ENCODE measurements around the gene P4HA3. TPM values are rescaled to one million over a fixed set of nuclear protein-coding genes. Genes with fewer than 3 reads are reported as not detected.

The P4HA3 gene
- polyA plus RNA-seq, 3 donors = 0.07 TPM; not detected in 2

DNA sequence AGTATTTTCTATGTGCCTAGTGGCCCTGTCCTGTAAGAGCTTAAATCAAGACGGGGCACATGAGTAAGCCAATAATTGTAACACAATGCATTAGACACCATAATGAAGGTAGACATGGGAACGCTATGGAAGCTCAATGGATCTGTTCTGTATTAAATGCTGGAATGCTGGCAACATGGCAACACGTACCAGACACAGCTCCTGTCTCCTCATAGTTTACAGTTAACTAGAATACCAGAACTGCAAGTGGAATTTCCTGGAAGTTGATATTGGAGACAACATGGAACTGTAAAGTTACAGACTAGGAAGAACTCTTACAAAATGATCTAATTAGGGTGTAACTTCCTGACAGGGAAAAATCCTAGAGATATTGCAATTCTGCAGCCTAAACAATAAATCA lies 12.4 kb downstream of the P4HA3 start:
- Histone ChIP-seq H3K4me1 (ENCODE audit: control insufficient read depth in 1 of 2, insufficient read depth in 2 of 2, low read length in 2 of 2) (no peaks in the 10 kb centered on the region), H3K27me3 (ENCODE audit: control insufficient read depth in 2 of 2, insufficient read depth in 2 of 2, low read length in 2 of 2) (no peaks in the 10 kb centered on the region), H3K9me3 (replicated peaks in 1 of 2; ENCODE audit: control insufficient read depth in 1 of 2, insufficient read depth in 1 of 2, low read length in 2 of 2) (no peaks in the 10 kb centered on the region), H3K27ac (ENCODE audit: low read depth in 1 of 2, low read length in 2 of 2) (no peak overlapping the region), H3K9ac (ENCODE audit: insufficient read depth, low read length, poor library complexity, severe bottlenecking) (no peak overlapping the region), H3K36me3 (replicated peaks in 1 of 2; ENCODE audit: control insufficient read depth in 1 of 2, insufficient read depth in 2 of 2, low read length in 2 of 2) (no peaks in the 10 kb centered on the region), H3K79me2 (ENCODE audit: insufficient read depth, low read length) (no peaks in the 10 kb centered on the region), H4K20me1 (ENCODE audit: insufficient read depth, low read length) (no peaks in the 10 kb centered on the region), H3K4me3 (replicated peaks in 1 of 3; ENCODE audit: low read depth in 2 of 3, low read length in 3 of 3) (no peak overlapping the region), H3K4me2 (replicated peaks; ENCODE audit: extremely low read depth, low read length, poor library complexity, severe bottlenecking) (no peak overlapping the region), H2AFZ (ENCODE audit: insufficient read depth, low read depth, low read length, poor library complexity, severe bottlenecking) (no peak overlapping the region)
- H3K27ac Mint-ChIP-seq = no peak overlapping the region
- H3K9me3 Mint-ChIP-seq = peaks cover 0 to 4% (median 2%) of the 10 kb centered on the region in 7 donors
- peaks cover 3 to 6% (median 5%) of the 10 kb centered on the region in 3 donors for H3K27me3 Mint-ChIP-seq (ENCODE audit: low read depth in 3 of 3)
- no peak overlapping the region for H3K4me3 Mint-ChIP-seq
- DNase-seq = no peak
- H3K4me1 Mint-ChIP-seq = peaks cover 8% of the 10 kb centered on the region
- TF ChIP-seq, protein P1, sequence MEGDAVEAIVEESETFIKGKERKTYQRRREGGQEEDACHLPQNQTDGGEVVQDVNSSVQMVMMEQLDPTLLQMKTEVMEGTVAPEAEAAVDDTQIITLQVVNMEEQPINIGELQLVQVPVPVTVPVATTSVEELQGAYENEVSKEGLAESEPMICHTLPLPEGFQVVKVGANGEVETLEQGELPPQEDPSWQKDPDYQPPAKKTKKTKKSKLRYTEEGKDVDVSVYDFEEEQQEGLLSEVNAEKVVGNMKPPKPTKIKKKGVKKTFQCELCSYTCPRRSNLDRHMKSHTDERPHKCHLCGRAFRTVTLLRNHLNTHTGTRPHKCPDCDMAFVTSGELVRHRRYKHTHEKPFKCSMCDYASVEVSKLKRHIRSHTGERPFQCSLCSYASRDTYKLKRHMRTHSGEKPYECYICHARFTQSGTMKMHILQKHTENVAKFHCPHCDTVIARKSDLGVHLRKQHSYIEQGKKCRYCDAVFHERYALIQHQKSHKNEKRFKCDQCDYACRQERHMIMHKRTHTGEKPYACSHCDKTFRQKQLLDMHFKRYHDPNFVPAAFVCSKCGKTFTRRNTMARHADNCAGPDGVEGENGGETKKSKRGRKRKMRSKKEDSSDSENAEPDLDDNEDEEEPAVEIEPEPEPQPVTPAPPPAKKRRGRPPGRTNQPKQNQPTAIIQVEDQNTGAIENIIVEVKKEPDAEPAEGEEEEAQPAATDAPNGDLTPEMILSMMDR (IDR thresholded peaks at IDR 0.05) = no peak
- no CpG with 5 or more reads among the region's 3 CpGs for WGBS (ENCODE audit: insufficient coverage)
- intact Hi-C loops (cut with micrococcal nuclease) = no loop called here
- H3K36me3 Mint-ChIP-seq = no peaks in the 10 kb centered on the region

DNA sequence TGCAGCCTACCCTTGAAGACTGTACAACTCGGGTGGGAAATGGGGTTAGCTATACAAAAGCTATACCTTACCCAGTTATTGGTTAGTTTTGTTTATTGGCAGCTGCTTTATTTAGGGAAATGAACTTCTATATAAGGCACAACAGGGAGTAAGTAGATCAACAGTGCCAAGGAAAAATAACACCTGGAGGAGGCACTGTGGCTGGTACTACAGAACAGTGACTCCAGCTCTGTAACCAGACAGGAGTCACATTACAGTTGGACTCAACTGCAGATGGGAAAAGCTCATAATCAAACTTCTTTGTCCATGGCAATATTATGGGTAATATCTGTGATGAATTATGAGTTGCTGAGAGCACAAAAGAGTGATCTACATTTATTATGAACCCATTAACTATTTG lies 14.0 kb downstream of the P4HA3 start:
- no peak for DNase-seq
- Mint-ChIP-seq H3K4me3 (no peak overlapping the region), H3K9me3 (peaks cover 2 to 6% (median 3%) of the 10 kb centered on the region in 7 donors), H3K36me3 (no peaks in the 10 kb centered on the region), H3K27me3 (ENCODE audit: low read depth in 3 of 3) (peaks cover 1 to 7% (median 6%) of the 10 kb centered on the region in 3 donors), H3K27ac (no peak overlapping the region), H3K4me1 (peaks cover 8% of the 10 kb centered on the region)
- no peak overlapping the region for H3K27ac ChIP-seq (ENCODE audit: low read depth in 1 of 2, low read length in 2 of 2)
- TF ChIP-seq, protein P1 (IDR thresholded peaks at IDR 0.05) = no peak
- H3K9ac ChIP-seq (ENCODE audit: insufficient read depth, low read length, poor library complexity, severe bottlenecking) = no peak overlapping the region
- no peaks in the 10 kb centered on the region for H3K9me3 ChIP-seq (replicated peaks in 1 of 2; ENCODE audit: control insufficient read depth in 1 of 2, insufficient read depth in 1 of 2, low read length in 2 of 2)
- H2AFZ ChIP-seq (ENCODE audit: insufficient read depth, low read depth, low read length, poor library complexity, severe bottlenecking) = no peak overlapping the region
- intact Hi-C loops (cut with micrococcal nuclease) = no loop called here
- H3K4me3 ChIP-seq (replicated peaks in 1 of 3; ENCODE audit: low read depth in 2 of 3, low read length in 3 of 3) = no peak overlapping the region
- H4K20me1 ChIP-seq (ENCODE audit: insufficient read depth, low read length) = no peaks in the 10 kb centered on the region
- no peaks in the 10 kb centered on the region for H3K36me3 ChIP-seq (replicated peaks in 1 of 2; ENCODE audit: control insufficient read depth in 1 of 2, insufficient read depth in 2 of 2, low read length in 2 of 2)
- H3K4me1 ChIP-seq (ENCODE audit: control insufficient read depth in 1 of 2, insufficient read depth in 2 of 2, low read length in 2 of 2) = no peaks in the 10 kb centered on the region
- no peaks in the 10 kb centered on the region for H3K27me3 ChIP-seq (ENCODE audit: control insufficient read depth in 2 of 2, insufficient read depth in 2 of 2, low read length in 2 of 2)
- no CpG with 5 or more reads among the region's 1 CpG for WGBS (ENCODE audit: insufficient coverage)
- no peaks in the 10 kb centered on the region for H3K79me2 ChIP-seq (ENCODE audit: insufficient read depth, low read length)
- H3K4me2 ChIP-seq (replicated peaks; ENCODE audit: extremely low read depth, low read length, poor library complexity, severe bottlenecking) = no peak overlapping the region
